Measurements from ENCODE around the gene CCDC171. TPM values are rescaled to one million over a fixed set of nuclear protein-coding genes. Genes with fewer than 3 reads are reported as not detected.

CCDC171 gene
- total RNA-seq, 1 donor from 2014 or later = 1.6 TPM

GRCh38 chr9:15944341-15944740 is 391.5 kb downstream of the CCDC171 start:
- FAIRE-seq (no peak), DNase-seq (ENCODE audit: low read depth) (no peak)
- Histone ChIP-seq H3K4me3 (ENCODE audit: low read depth, low read length) (no peak overlapping the region), H3K27me3 (ENCODE audit: control insufficient read depth, insufficient read depth, low read length) (no peaks in the 10 kb centered on the region), H3K36me3 (ENCODE audit: control insufficient read depth, insufficient read depth, low read length) (no peaks in the 10 kb centered on the region)
- TF ChIP-seq CTCF (IDR thresholded peaks at IDR 0.05; ENCODE audit: insufficient read depth, low read length, severe bottlenecking) = no peak

GRCh38 chr9:15959663-15960062 is 406.8 kb downstream of the CCDC171 start:
- no peak for TF ChIP-seq CTCF (IDR thresholded peaks at IDR 0.05; ENCODE audit: insufficient read depth, low read length, severe bottlenecking)
- no peaks in the 10 kb centered on the region for H3K36me3 ChIP-seq (ENCODE audit: control insufficient read depth, insufficient read depth, low read length)
- DNase-seq (ENCODE audit: low read depth) (no peak), FAIRE-seq (no peak)
- no peak overlapping the region for H3K4me3 ChIP-seq (ENCODE audit: low read depth, low read length)
- no peaks in the 10 kb centered on the region for H3K27me3 ChIP-seq (ENCODE audit: control insufficient read depth, insufficient read depth, low read length)

GRCh38 chr9:15961217-15961616 is 408.4 kb downstream of the CCDC171 start:
- DNase-seq (ENCODE audit: low read depth) (no peak), FAIRE-seq (no peak)
- no peak overlapping the region for H3K4me3 ChIP-seq (ENCODE audit: low read depth, low read length)
- no peaks in the 10 kb centered on the region for H3K36me3 ChIP-seq (ENCODE audit: control insufficient read depth, insufficient read depth, low read length)
- no peaks in the 10 kb centered on the region for H3K27me3 ChIP-seq (ENCODE audit: control insufficient read depth, insufficient read depth, low read length)
- no peak for TF ChIP-seq CTCF (IDR thresholded peaks at IDR 0.05; ENCODE audit: insufficient read depth, low read length, severe bottlenecking)

GRCh38 chr9:15965246-15965745 is 412.5 kb downstream of the CCDC171 start:
- Histone ChIP-seq H3K36me3 (ENCODE audit: control insufficient read depth, insufficient read depth, low read length) (no peaks in the 10 kb centered on the region), H3K27me3 (ENCODE audit: control insufficient read depth, insufficient read depth, low read length) (no peaks in the 10 kb centered on the region), H3K4me3 (ENCODE audit: low read depth, low read length) (no peak overlapping the region)
- no peak for TF ChIP-seq CTCF (IDR thresholded peaks at IDR 0.05; ENCODE audit: insufficient read depth, low read length, severe bottlenecking)
- FAIRE-seq (no peak), DNase-seq (ENCODE audit: low read depth) (no peak)

GRCh38 chr9:15966471-15966870 is 413.6 kb downstream of the CCDC171 start:
- H3K27me3 ChIP-seq (ENCODE audit: control insufficient read depth, insufficient read depth, low read length) = no peaks in the 10 kb centered on the region
- H3K36me3 ChIP-seq (ENCODE audit: control insufficient read depth, insufficient read depth, low read length) = no peaks in the 10 kb centered on the region
- DNase-seq (ENCODE audit: low read depth) = no peak
- TF ChIP-seq CTCF (IDR thresholded peaks at IDR 0.05; ENCODE audit: insufficient read depth, low read length, severe bottlenecking) = no peak
- FAIRE-seq = no peak
- no peak overlapping the region for H3K4me3 ChIP-seq (ENCODE audit: low read depth, low read length)

GRCh38 chr9:15967068-15967467 is 414.2 kb downstream of the CCDC171 start:
- TF ChIP-seq CTCF (IDR thresholded peaks at IDR 0.05; ENCODE audit: insufficient read depth, low read length, severe bottlenecking) = no peak
- Histone ChIP-seq H3K36me3 (ENCODE audit: control insufficient read depth, insufficient read depth, low read length) (no peaks in the 10 kb centered on the region), H3K27me3 (ENCODE audit: control insufficient read depth, insufficient read depth, low read length) (no peaks in the 10 kb centered on the region), H3K4me3 (ENCODE audit: low read depth, low read length) (no peak overlapping the region)
- FAIRE-seq (no peak), DNase-seq (ENCODE audit: low read depth) (no peak)
